BLaER1 treated with 17β-estradiol and CSF1 and Interleukin-3, amounts not matched to agents 10 nM and 100 nM (cell line): ENCODE data around the gene DDX28.

ENCODE experiments used
- H3K27ac ChIP-seq, 11 experiments: shearing (Covaris generic); formaldehyde crosslinking; 2 replicates each; pipeline ENCODE4 v1.8.1; 2022
- H3K27me3 ChIP-seq, 11 experiments: shearing (Covaris generic); formaldehyde crosslinking; 2 replicates each; pipeline ENCODE4 v1.8.1; 2022
- H3K36me3 ChIP-seq, 11 experiments: shearing (Covaris generic); formaldehyde crosslinking; 2 replicates each; pipeline ENCODE4 v1.8.1; 2022
- H3K4me1 ChIP-seq, 10 experiments: shearing (Covaris generic); formaldehyde crosslinking; 2 replicates each; pipeline ENCODE4 v1.8.1; 2022
- H3K4me2 ChIP-seq, 11 experiments: shearing (Covaris generic); formaldehyde crosslinking; 2 replicates each; pipeline ENCODE4 v1.8.1; 2022
- H3K4me3 ChIP-seq, 10 experiments: shearing (Covaris generic); formaldehyde crosslinking; 2 replicates each; pipeline ENCODE4 v1.8.1; 2022
- H3K9ac ChIP-seq, 11 experiments: shearing (Covaris generic); formaldehyde crosslinking; 2 replicates each; pipeline ENCODE4 v1.8.1; 2022
- H3K9me3 ChIP-seq, 11 experiments: shearing (Covaris generic); formaldehyde crosslinking; replicated peaks in 1 of 11; 2 replicates each; pipeline ENCODE4 v1.8.1; 2022
- H4K20me1 ChIP-seq, 11 experiments: shearing (Covaris generic); formaldehyde crosslinking; 2 replicates each; pipeline ENCODE4 v1.8.1; 2022
- Cebpa-rat ChIP-seq, 11 experiments: shearing (Covaris generic); IDR thresholded peaks; 2 replicates each; pipeline ENCODE4 v1.8.1; 2022

Gene DDX28

DNA sequence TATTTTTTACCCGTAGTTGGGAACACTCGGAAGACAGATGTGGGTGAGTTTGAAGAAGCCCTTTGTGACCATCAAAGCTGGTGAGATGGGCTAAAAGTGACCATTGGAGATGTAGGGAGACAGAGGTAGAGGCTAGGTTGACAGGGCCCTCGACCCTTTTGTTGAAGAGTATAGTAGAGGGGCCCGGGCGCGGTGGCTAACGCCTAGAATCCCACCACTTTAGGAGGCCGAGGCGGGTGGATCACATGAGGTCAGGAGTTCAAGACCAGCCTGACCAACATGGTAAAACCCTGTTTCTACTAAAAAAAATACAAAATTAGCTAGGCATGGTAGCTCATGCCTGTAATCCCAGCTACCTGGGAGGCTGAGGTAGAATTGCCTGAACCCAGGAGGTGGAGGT, 45.9 kb upstream of the DDX28 start:
- Histone ChIP-seq H3K4me3 (no peak overlapping the region), H3K4me1 (peaks cover 47 to 57% (median 50%) of the 10 kb centered on the region in 10 experiments), H3K9ac (no peak overlapping the region), H3K27ac (no peak overlapping the region), H3K9me3 (no peaks in the 10 kb centered on the region), H3K4me2 (peak overlapping the region in 4 of 11 experiments; percentile 89 to 94 (median 94); a peak in 5 of 22 replicates), H3K27me3 (peaks cover 0 to 8% (median 0%) of the 10 kb centered on the region in 11 experiments; a peak in 5 of 22 replicates), H3K36me3 (peaks cover 35 to 76% (median 53%) of the 10 kb centered on the region in 11 experiments), H4K20me1 (peaks cover 0 to 60% (median 19%) of the 10 kb centered on the region in 11 experiments; a peak in 11 of 22 replicates)
- no peak for TF ChIP-seq Cebpa-rat (IDR thresholded peaks at IDR 0.05)

GRCh38 chr16:68066763-68067162, 43.7 kb upstream of the DDX28 start:
- no peak overlapping the region for H3K27ac ChIP-seq
- peaks cover 23 to 72% (median 51%) of the 10 kb centered on the region in 11 experiments for H3K36me3 ChIP-seq
- no peak overlapping the region for H3K4me3 ChIP-seq
- H3K9ac ChIP-seq, result no peak overlapping the region
- H4K20me1 ChIP-seq, result peaks cover 0 to 43% (median 14%) of the 10 kb centered on the region in 11 experiments; a peak in 11 of 22 replicates
- no peaks in the 10 kb centered on the region for H3K27me3 ChIP-seq
- no peak for TF ChIP-seq Cebpa-rat (IDR thresholded peaks at IDR 0.05)
- no peaks in the 10 kb centered on the region for H3K9me3 ChIP-seq
- peaks cover 29 to 39% (median 33%) of the 10 kb centered on the region in 10 experiments for H3K4me1 ChIP-seq
- no peak overlapping the region for H3K4me2 ChIP-seq

- no peaks in the 10 kb centered on the region for H3K27me3 ChIP-seq
- H3K4me3 ChIP-seq, result no peak overlapping the region
- peaks cover 18 to 67% (median 50%) of the 10 kb centered on the region in 11 experiments for H3K36me3 ChIP-seq
- TF ChIP-seq Cebpa-rat (IDR thresholded peaks at IDR 0.05), result no peak
- H3K9ac ChIP-seq, result 0 out of 22 replicates have a peak overlapping the region, but pooled peaks of 1 of the 11 experiments have one; percentile 39
- H3K9me3 ChIP-seq, result no peaks in the 10 kb centered on the region
- H3K4me1 ChIP-seq, result peaks cover 29 to 39% (median 33%) of the 10 kb centered on the region in 10 experiments
- H3K27ac ChIP-seq, result no peak overlapping the region
- H4K20me1 ChIP-seq, result peaks cover 0 to 44% (median 18%) of the 10 kb centered on the region in 11 experiments; a peak in 11 of 22 replicates
- no peak overlapping the region for H3K4me2 ChIP-seq
These were observed 42.8 kb upstream of the DDX28 start for GRCh38 chr16:68065716-68066305.

- Histone ChIP-seq H3K4me2 (peak overlapping the region in 2 of 11 experiments; percentile 7 to 17; a peak in 2 of 22 replicates), H4K20me1 (peaks cover 0 to 34% (median 11%) of the 10 kb centered on the region in 11 experiments; a peak in 11 of 22 replicates), H3K4me3 (no peak overlapping the region), H3K9me3 (no peaks in the 10 kb centered on the region), H3K27ac (no peak overlapping the region), H3K36me3 (peaks cover 23 to 76% (median 59%) of the 10 kb centered on the region in 11 experiments), H3K27me3 (no peaks in the 10 kb centered on the region), H3K9ac (0 out of 22 replicates have a peak overlapping the region, but pooled peaks of 1 of the 11 experiments have one; percentile 39), H3K4me1 (peaks cover 23 to 39% (median 30%) of the 10 kb centered on the region in 10 experiments)
- TF ChIP-seq Cebpa-rat (IDR thresholded peaks at IDR 0.05), result no peak
These were observed 41.8 kb upstream of the DDX28 start for GRCh38 chr16:68064791-68065365.

DNA sequence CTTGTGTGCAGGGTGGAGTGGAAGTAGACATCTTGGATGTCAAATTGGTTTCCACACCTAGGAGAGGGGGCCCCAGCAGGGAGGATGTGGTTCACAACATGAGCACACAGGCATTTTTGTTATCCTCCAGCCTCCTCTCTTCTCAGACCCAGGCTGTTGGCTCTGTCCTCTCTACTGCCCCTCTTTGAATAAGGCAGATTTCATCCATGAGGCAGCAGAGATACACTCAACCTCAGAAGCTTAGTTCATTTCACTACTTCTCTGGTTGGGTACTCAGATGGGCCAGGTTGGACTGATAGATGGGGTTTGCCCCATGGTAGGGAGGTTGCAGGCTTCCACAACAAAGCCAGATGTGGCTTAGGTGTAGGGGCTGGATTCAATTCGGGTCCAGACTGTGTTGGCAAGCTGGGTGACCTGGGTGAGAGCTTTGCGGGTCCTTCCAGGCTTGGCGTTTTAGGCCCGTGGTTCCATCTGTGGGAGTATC, 39.9 kb upstream of the DDX28 start:
- Histone ChIP-seq H3K9ac (no peak overlapping the region), H3K4me1 (peaks cover 16 to 33% (median 22%) of the 10 kb centered on the region in 10 experiments), H3K9me3 (no peaks in the 10 kb centered on the region), H3K27ac (no peak overlapping the region), H3K27me3 (no peaks in the 10 kb centered on the region), H3K4me2 (no peak overlapping the region), H4K20me1 (peaks cover 0 to 23% (median 6%) of the 10 kb centered on the region in 11 experiments; a peak in 8 of 22 replicates), H3K36me3 (peaks cover 31 to 82% (median 67%) of the 10 kb centered on the region in 11 experiments), H3K4me3 (no peak overlapping the region)
- TF ChIP-seq Cebpa-rat (IDR thresholded peaks at IDR 0.05), result no peak

- no peaks in the 10 kb centered on the region for H3K9me3 ChIP-seq
- peak overlapping the region in 6 of 11 experiments; percentile 12 to 62 (median 22); a peak in 5 of 22 replicates for H3K9ac ChIP-seq
- H3K27ac ChIP-seq, result peak overlapping the region in 7 of 11 experiments; percentile 9 to 47 (median 41); a peak in 9 of 22 replicates
- H3K4me3 ChIP-seq, result no peak overlapping the region
- H3K27me3 ChIP-seq, result no peaks in the 10 kb centered on the region
- TF ChIP-seq Cebpa-rat (IDR thresholded peaks at IDR 0.05), result no peak
- H3K4me2 ChIP-seq, result peak overlapping the region; percentile 45 to 66 (median 53)
- peaks cover 0 to 23% (median 6%) of the 10 kb centered on the region in 11 experiments; a peak in 8 of 22 replicates for H4K20me1 ChIP-seq
- H3K36me3 ChIP-seq, result peaks cover 32 to 81% (median 67%) of the 10 kb centered on the region in 11 experiments
- H3K4me1 ChIP-seq, result peaks cover 16 to 33% (median 22%) of the 10 kb centered on the region in 10 experiments
These were observed 38.4 kb upstream of the DDX28 start for GRCh38 chr16:68061396-68061795.

GRCh38 chr16:68059804-68060203, 36.8 kb upstream of the DDX28 start:
- no peak overlapping the region for H3K4me2 ChIP-seq
- no peak overlapping the region for H3K4me3 ChIP-seq
- H3K9me3 ChIP-seq, result no peaks in the 10 kb centered on the region
- peaks cover 0 to 18% (median 6%) of the 10 kb centered on the region in 11 experiments; a peak in 6 of 22 replicates for H4K20me1 ChIP-seq
- TF ChIP-seq Cebpa-rat (IDR thresholded peaks at IDR 0.05), result no peak
- H3K27me3 ChIP-seq, result no peaks in the 10 kb centered on the region
- H3K27ac ChIP-seq, result no peak overlapping the region
- H3K36me3 ChIP-seq, result peaks cover 37 to 80% (median 68%) of the 10 kb centered on the region in 11 experiments
- H3K9ac ChIP-seq, result no peak overlapping the region
- peaks cover 16 to 31% (median 21%) of the 10 kb centered on the region in 10 experiments for H3K4me1 ChIP-seq

DNA sequence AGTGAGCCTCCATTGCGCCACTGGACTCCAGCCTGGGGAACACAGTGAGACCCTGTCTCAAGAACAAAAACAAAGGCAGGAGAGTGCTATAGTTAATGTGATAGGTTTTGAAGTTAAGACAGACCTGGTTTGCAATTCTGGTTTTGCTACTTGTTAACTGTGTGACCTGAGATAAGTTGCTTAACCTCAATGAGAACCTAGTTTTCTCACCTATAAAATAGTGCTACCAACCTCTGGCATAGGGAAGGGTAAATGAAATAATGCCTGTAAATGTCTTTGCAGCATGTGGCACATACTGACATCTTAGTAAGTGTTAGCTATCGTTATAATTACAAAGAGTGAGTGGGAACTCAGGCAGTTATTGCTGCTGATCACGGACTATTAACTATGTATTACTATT, 32.4 kb upstream of the DDX28 start:
- no peaks in the 10 kb centered on the region for H3K27me3 ChIP-seq
- peaks cover 73 to 93% (median 87%) of the 10 kb centered on the region in 11 experiments for H3K36me3 ChIP-seq
- H3K4me2 ChIP-seq, result no peak overlapping the region
- no peaks in the 10 kb centered on the region for H3K9me3 ChIP-seq
- no peak overlapping the region for H3K9ac ChIP-seq
- no peaks in the 10 kb centered on the region for H4K20me1 ChIP-seq
- no peak overlapping the region for H3K4me3 ChIP-seq
- TF ChIP-seq Cebpa-rat (IDR thresholded peaks at IDR 0.05), result no peak
- H3K4me1 ChIP-seq, result peaks cover 0 to 5% (median 2%) of the 10 kb centered on the region in 10 experiments; a peak in 10 of 20 replicates
- H3K27ac ChIP-seq, result no peak overlapping the region

- no peak for TF ChIP-seq Cebpa-rat (IDR thresholded peaks at IDR 0.05)
- no peaks in the 10 kb centered on the region for H3K9me3 ChIP-seq
- H3K4me2 ChIP-seq, result no peak overlapping the region
- H3K36me3 ChIP-seq, result peaks cover 58 to 97% (median 79%) of the 10 kb centered on the region in 11 experiments
- 0 out of 22 replicates have a peak overlapping the region, but pooled peaks of 1 of the 11 experiments have one; percentile 31 for H3K9ac ChIP-seq
- no peak overlapping the region for H3K27ac ChIP-seq
- no peaks in the 10 kb centered on the region for H4K20me1 ChIP-seq
- H3K4me1 ChIP-seq, result no peaks in the 10 kb centered on the region
- no peaks in the 10 kb centered on the region for H3K27me3 ChIP-seq
- H3K4me3 ChIP-seq, result no peak overlapping the region
These were observed 26.4 kb upstream of the DDX28 start for GRCh38 chr16:68049449-68049848.
